Superior temporal gyrus (tissue), 1 donor: ENCODE data around the gene NACAD.
"Not testable (repeated sequence)": the region's sequence is repeated elsewhere in the genome, so short reads cannot be mapped to it uniquely, and the experiment has no call there.

Experiments used
- DNase-seq: peaks from one replicate; pipeline ENCODE4 v3.0.0-alpha.2; 2016; ENCODE audit errors: extremely low spot score

NACAD gene

GRCh38 chr7:45117582-45117981 lies 28.8 kb upstream of the NACAD start:
- no peak for DNase-seq

- DNase-seq, result no peak
Observed at GRCh38 chr7:45116048-45116447, 27.3 kb upstream of the NACAD start.

GRCh38 chr7:45114926-45115325 lies 26.2 kb upstream of the NACAD start:
- DNase-seq, result no peak

DNA sequence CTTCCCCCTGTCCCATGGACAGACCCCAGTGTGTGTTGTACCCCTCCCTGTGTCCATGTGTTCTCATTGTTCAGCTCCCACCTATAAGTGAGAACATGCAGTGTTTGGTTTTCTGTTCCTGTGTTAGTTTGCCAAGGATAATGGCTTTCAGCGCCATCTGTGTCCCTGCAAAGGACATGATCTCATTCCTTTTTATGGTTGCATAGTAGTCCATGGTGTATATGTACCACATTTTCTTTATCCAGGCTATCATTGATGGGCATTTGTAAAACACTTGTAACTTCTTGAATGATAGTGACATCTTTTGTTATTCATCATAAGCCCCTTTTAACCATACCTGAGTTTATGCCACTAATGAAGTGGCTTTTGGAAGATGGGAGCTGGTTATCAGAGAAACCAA lies 25.5 kb upstream of the NACAD start:
- DNase-seq, result not testable (repeated sequence)

GRCh38 chr7:45112648-45113047 lies 23.9 kb upstream of the NACAD start:
- no peak for DNase-seq

DNA sequence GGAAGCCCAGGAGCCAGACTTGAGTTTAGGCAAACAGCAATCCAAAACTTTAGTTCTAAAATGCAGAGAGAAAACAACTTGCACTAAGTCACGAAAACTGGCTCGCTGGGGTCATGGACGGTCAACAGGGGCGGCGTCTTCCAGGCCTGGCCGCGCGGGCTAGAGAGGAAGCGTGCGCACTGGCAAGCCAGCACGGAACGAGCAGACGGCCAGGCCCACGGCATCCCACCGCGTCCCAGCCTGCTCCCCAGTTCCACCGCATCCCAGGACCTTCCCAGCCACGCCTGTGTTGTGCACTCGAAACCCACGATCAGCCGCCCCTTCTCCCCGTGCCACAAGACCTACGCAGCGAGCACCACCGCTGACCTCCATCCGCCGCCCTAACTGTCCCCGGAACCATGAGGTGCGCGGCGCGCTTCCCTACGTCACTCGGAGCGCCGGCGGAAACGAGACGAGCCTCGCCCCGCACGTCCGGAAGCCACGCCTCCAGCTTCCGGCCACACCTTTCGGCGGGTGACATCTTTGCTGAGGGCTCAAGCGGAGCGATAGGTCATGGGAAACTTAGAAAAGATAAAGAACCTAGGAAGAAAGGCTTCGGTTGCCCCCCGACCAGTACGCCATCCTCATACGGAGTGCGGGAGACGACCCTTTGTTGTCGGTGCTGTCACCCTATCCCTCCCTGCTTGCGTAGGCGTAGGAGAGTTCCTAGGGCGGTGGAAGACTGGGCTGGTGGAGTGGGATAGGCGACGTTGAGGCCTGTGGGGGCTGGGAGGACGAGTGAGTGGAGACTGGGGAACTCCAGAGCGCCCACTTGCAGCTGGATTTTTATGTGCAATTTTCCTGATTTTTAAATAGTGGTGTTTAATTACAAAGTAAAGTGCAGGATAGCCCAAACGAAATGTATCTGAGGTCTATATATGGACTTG lies 22.8 kb upstream of the NACAD start, which contains the start of gene TBRG4:
Gene TBRG4, minus strand, starts transcription at position 400 of the 926 bp plus-strand sequence. CDS start 2,460 bp downstream, outside the sequence.
- peak; percentile 96 for DNase-seq

- DNase-seq, result no peak
Observed at GRCh38 chr7:45108863-45109262, 20.1 kb upstream of the NACAD start.

DNA sequence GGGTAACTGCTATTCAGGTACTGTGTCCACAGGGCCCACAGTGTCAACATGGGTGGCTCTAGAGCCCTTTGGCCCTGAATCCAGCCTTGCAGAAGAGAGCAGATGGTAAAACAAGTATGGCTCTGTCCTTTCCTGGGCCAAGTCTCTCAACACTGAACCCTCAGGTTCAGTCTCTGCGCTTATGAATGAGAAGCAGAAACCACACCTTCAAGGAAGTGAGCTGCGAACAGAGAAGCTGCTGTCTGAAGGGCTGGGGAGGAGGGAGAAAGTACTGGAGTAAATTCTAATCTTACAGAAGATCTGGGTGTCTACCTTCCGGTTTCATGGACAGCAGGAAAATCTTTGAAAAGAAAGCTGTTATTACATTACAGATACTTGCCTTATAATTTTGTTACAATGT lies 18.6 kb upstream of the NACAD start:
- DNase-seq, result no peak

- DNase-seq, result no peak
Observed at GRCh38 chr7:45106820-45107219, 18.1 kb upstream of the NACAD start.

GRCh38 chr7:45105588-45106188 lies 16.9 kb upstream of the NACAD start:
- no peak for DNase-seq

- DNase-seq, result no peak
Observed at GRCh38 chr7:45104844-45105587, 16.2 kb upstream of the NACAD start.

DNA sequence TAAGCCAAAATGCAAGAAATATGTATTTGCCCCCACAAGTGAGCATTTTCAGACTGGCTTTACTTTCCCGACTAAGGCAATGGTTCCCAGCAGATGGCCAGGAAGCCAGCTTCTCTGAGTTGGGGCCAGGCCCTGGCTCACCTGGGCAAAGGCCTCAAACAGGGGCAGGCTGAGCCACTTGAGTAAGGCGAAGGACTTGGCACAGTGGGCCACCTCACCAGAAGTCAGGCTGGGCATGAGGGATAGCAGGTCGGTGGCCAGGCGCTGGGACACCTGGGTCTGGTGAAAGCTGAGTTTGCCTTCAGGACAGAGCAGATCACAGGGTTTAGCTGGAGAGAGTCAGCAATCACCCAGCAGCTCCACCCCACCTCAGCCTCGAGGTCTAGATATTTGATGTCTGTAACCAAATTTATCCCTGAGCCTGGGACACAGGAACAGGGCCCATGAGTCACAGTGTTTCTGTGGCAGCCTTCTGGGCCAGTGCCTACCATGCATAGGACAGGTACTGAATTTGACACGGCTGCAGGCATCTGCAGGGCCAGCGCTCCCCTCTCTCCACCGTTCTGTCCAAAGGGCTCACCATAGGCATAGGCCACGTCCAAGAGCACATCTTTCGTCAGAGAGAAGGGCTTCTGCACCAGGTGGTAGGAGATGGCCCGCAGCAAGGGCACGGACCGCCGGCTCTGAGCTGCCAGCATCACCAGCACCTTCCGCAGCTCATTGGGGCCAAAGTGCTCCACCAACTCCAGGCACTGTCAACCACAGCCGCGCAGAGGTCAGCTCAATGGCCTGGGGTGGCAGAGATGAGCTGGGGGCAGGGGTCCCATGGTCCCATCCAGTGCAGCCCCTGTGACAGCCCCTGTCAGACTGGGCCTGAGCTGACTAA lies 15.4 kb upstream of the NACAD start:
- no peak for DNase-seq

GRCh38 chr7:45102785-45103712 lies 14.3 kb upstream of the NACAD start:
- DNase-seq, result no peak

- no peak for DNase-seq
Observed at GRCh38 chr7:45101748-45102147, 13.0 kb upstream of the NACAD start.

DNA sequence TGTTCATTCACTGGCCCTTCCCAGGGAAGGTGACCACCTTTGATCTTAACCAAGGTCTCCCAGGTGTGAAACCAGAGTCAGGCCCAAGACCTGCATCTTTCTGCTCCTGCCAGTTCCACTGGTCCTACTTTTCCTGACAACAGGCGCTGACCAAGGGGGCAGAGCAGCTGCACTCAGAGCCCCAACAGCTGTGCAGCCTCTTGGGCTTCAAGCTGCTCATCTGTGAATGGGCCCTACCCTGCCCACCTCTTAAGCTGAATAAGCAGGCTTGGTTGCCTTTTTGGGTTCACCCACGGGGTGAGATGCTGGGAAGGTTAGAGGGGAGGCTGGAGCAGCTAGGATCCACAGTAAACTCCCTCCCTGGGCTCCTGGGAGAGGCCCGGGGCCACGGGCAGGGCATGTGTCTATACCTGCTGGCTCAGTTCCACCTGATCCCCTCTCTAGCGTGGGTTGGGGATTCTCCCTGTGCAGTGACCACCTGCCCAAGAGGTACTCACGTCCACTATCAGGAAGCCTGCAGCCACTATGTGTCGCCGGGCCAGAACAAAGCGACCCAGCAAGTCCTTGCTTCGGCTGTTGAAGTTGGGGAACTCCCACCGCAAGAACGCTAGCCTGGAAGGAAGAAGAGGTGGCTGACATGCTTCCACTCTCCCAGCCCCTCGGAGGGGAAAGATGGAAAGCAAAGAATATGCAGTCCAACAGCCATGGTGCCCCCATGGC lies 12.2 kb upstream of the NACAD start:
- DNase-seq, result no peak

DNA sequence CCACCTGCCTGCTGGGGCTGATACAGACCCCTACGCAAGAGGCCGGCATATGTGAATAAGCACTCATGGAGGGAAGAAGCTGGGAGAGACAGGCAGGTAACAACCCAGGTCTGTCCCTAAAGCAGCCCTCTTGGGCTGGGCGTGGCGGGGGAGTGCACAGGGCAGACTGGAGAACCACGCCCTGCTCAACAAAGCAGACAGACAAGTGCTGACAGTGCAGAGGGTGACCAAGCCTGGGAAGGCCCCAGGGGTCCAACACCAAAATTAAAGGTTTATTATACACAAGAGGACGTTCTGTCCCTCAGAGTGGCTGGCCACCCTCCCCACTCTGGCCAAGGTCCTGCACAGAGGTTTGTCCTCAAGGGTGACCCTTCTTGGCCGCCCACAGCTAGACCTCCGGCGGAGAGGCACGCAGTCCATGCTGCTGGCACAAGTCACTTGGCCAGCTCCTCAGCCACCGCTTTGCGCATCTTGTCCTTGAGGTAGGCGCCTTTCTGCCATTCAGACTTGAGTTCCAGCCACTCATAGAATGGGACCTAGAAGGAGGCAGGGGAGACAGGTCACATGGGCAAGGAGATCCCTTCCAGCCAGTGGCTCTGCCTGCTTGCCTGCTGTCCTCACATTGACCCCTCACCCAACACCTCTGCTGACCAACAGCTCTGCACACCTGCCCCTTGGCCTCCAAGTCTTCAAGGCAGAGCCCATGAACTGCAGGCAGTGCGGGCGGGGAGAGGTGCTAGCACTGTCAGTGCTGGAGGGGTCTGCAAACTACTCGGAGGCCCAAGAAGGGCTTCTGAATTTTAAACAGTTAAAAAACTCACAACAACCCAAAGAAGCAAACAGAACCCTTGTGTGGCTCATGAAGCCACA lies 11.4 kb upstream of the NACAD start:
- no peak for DNase-seq

DNA sequence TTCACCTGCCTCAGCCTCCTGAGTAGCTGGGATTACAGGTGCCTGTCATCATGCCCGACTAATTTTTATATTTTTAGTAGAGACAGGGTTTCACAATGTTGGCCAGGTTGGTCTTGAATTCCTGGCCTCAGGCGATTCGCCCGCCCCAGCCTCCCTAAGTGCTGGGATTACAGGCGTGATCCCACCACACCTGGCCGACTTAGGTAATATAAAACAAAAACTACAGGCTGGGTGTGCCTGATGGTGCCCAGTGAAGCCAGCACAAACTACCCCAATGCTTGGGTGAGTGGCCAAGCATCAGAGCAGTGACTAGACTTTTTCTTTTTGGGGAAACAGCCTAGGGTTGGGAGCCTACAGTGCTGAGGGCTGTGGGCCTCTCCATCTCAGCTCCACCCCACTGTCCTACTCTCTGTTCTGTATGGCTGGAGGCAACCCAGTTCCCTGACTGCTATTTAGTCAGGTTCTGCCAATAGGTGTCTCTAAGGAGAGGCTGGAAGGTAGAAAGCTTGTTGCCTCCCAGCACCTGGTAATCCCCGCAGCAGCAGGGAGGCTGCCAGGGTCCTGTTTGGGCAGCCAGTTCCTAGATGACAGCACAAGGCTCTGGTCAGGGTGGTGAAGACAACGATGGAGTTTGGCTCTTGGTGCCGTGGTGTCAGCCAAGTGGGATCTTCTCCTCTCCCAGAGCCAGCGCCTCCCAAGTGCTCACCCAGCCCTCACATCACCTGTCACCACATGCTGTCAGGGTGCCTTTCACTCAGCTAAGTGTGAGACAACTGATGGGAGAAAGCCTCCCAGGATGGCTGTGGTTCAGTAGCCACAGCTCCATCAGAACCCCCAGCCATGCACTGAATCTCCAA lies 10.4 kb upstream of the NACAD start:
- DNase-seq, result no peak

DNA sequence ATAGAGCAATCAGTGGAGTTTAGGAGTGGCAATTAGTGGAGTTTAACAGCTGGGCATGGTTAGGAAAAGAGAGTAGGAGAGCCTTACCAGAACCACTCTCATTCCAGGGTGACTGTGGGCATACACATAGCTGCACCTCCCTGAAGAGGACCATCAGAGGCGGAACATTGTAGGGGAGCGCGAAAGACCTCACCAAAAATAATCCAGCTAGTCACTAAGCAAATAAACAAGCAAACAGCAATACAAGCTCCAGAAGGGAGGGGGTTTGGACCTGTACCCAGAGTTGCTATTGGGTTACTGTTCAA lies 4.1 kb upstream of the NACAD start:
- DNase-seq, result no peak
